Suprapubic skin (tissue), 4 donors: ENCODE data around the gene SERPINF2.

Source experiments
- POLR2A ChIP-seq, 2 donors: fragments of 450-650 bp; IDR thresholded peaks; one replicate each; pipeline ENCODE4 v1.6.1; 2017; ENCODE audit warnings: antibody characterized with exemption in 2 of 2, mild to moderate bottlenecking in 2 of 2, moderate library complexity in 2 of 2
- POLR2AphosphoS5 ChIP-seq, 3 donors: sonication (generic); formaldehyde crosslinking; IDR thresholded peaks; one replicate each; pipeline ENCODE4 v1.6.1; 2017; ENCODE audit warnings: antibody characterized with exemption in 3 of 3
- TF ChIP-seq, protein P1 (sequence below), 2 donors: fragments of 200-600 bp in 1 of 2; fragments of 450-650 bp in 1 of 2; sonication (generic) in 1 of 2; IDR thresholded peaks; one replicate each; pipeline ENCODE4 v1.5.1; 2016 to 2019; ENCODE audit warnings: antibody characterized with exemption in 2 of 2, mild to moderate bottlenecking in 1 of 2, moderate library complexity in 1 of 2

DNA sequence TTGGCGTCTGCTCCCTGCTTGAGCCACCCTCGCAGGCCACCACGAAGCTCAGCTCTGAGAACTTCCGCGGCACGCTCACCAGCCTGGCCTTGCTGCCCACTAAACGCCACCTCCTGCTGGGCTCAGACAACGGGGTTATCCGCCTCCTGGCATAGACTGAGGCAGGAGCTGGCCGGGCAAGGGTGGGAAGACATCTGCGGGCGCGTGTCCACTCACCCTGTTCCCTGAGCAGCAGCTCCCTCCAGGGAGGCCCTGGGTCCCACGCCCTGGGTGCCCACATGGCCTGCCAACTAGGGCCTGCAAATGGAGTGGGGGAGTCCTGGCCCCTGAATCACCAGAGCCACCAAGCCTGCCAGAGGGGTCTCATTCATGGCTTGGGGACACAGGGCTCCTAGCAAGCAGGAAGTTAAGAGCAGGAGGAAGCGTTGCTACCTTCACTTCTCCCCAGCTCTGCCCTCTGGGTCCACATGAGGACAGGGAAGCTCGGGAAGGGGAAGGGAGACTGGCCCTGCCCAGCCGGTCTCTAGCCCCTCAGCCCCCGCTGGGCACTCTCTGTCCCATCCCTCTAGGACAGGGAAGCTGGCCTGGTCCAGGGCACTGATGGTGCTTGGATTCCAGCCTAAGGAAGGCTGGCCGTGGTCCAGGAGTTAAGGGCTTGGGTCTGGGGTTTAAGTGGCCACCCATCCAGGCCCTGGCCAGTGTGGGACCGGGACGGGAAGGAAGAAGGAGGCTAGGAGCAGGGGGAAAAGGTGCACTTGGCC is 5.0 kb upstream of the SERPINF2 start:
- no peak for TF ChIP-seq POLR2AphosphoS5 (IDR thresholded peaks at IDR 0.05)
- TF ChIP-seq, protein P1, sequence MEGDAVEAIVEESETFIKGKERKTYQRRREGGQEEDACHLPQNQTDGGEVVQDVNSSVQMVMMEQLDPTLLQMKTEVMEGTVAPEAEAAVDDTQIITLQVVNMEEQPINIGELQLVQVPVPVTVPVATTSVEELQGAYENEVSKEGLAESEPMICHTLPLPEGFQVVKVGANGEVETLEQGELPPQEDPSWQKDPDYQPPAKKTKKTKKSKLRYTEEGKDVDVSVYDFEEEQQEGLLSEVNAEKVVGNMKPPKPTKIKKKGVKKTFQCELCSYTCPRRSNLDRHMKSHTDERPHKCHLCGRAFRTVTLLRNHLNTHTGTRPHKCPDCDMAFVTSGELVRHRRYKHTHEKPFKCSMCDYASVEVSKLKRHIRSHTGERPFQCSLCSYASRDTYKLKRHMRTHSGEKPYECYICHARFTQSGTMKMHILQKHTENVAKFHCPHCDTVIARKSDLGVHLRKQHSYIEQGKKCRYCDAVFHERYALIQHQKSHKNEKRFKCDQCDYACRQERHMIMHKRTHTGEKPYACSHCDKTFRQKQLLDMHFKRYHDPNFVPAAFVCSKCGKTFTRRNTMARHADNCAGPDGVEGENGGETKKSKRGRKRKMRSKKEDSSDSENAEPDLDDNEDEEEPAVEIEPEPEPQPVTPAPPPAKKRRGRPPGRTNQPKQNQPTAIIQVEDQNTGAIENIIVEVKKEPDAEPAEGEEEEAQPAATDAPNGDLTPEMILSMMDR (IDR thresholded peaks at IDR 0.05) = no peak
- TF ChIP-seq POLR2A (IDR thresholded peaks at IDR 0.05) = no peak
